Stimulated activated memory B cell treated with anti-CD40 and anti-IgM and Interleukin-4, amounts not matched to agents 10 μg/mL and 1 μg/mL and 100 μg/mL, for 72 hours (primary cell): ENCODE results near the gene USP31.

Source experiments
- ATAC-seq: fragments of 150-1000 bp; cut with Tn5 transposase; 2 replicates; pipeline ENCODE4 v1.10.0; 2021
- H3K27ac Mint-ChIP-seq: one replicate; pipeline ENCODE4 v1.8.0; 2022; ENCODE audit warnings: mild to moderate bottlenecking, mixed read lengths
- H3K27me3 Mint-ChIP-seq: one replicate; pipeline ENCODE4 v1.8.0; 2022; ENCODE audit warnings: mixed read lengths
- H3K36me3 Mint-ChIP-seq: one replicate; pipeline ENCODE4 v1.8.0; 2022; ENCODE audit warnings: mixed read lengths
- H3K4me1 Mint-ChIP-seq: one replicate; pipeline ENCODE4 v1.8.0; 2022; ENCODE audit warnings: mixed read lengths
- H3K4me3 Mint-ChIP-seq: one replicate; pipeline ENCODE4 v1.8.0; 2022; ENCODE audit warnings: mild to moderate bottlenecking, moderate library complexity, mixed read lengths
- H3K9me3 Mint-ChIP-seq: one replicate; pipeline ENCODE4 v1.8.0; 2022; ENCODE audit warnings: mixed read lengths

Gene USP31

DNA sequence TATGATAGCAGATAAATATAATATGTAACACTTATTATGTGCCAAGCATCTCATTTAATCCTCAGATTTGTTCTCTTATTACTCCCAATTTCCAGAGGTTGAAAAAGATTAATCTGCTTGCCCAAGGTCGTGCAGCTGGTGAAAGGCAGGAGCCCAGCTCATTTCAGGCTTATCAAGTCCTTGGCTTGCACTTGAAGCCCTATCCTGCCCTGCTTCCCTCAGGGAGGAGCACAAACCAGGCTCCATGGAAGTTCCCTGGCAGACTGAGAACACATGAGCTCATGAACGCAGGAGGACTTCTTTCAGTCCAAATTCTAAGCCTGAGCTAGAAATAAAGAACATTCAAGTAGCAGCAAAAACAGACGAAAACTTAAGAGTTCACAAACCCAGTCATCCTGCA lies 74.8 kb downstream of the USP31 start:
- Mint-ChIP-seq H3K4me3 (no peak overlapping the region), H3K27me3 (no peaks in the 10 kb centered on the region), H3K4me1 (no peaks in the 10 kb centered on the region), H3K9me3 (no peaks in the 10 kb centered on the region), H3K36me3 (peaks cover 51% of the 10 kb centered on the region), H3K27ac (no peak overlapping the region)
- no peak for ATAC-seq

DNA sequence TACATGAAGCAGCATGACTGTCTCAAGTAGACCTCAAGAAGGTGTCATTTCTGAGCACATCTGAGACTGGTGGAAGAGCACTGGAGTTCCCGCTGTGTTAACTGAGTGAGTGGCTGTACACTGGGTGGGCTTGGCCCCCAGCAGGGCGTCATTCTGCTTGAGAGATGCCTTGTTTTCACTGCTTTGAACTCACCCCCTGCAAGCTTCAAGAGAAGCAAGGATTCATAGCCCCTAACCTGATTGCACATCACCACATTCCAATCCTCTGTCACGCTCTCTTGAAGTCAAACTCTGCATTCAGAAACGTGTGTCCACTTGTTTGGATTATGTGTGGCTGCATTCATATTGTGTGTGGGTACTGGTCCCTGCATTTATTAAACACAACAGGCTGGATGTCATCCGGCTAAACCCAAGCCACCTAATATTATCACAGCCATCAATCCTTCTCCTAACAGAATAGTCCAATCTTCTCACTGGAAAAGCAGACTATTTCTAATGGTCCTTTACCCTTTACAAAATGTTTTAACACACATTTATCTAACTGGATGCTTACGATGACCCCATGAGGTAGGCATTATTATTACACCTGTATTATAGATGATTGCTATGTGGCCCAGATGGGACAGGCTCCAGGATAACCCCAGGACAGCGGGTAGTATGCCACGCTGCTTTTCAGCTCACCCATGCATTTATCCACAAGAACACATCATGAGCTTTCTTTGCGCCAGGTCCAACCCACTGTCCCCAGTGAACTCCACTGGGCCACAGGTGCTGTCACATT lies 76.3 kb downstream of the USP31 start:
- H3K4me3 Mint-ChIP-seq, result no peak overlapping the region
- peaks cover 55% of the 10 kb centered on the region for H3K36me3 Mint-ChIP-seq
- H3K9me3 Mint-ChIP-seq, result no peaks in the 10 kb centered on the region
- H3K27me3 Mint-ChIP-seq, result no peaks in the 10 kb centered on the region
- no peaks in the 10 kb centered on the region for H3K4me1 Mint-ChIP-seq
- H3K27ac Mint-ChIP-seq, result no peak overlapping the region
- ATAC-seq, result no peak

DNA sequence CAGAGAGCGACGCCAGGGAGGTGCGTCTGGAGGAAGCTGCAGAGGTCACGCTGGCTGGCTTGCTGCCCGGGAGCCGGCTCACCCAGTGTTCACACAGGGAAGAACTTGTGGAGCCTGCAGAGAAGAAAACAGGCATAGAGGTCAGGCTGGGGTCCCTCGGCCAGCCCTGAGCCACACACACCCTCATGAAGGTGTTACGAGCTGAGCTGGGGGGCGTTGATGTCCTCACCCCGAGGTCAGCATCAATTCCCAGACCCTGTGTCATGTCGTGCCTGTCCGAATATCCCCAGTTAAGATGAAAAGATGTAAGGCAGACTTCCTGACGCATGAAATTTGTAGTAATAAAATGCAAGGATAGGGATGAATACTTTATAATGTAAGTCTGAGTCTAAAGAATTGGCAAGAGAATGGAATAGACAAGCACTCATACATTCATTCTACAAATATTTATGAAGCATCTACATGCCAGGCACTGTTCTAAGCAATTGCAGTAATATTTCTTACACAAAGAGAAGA lies 77.1 kb downstream of the USP31 start:
- H3K4me3 Mint-ChIP-seq, result no peak overlapping the region
- ATAC-seq, result no peak
- no peaks in the 10 kb centered on the region for H3K9me3 Mint-ChIP-seq
- H3K4me1 Mint-ChIP-seq, result no peaks in the 10 kb centered on the region
- H3K36me3 Mint-ChIP-seq, result peaks cover 63% of the 10 kb centered on the region
- no peak overlapping the region for H3K27ac Mint-ChIP-seq
- no peaks in the 10 kb centered on the region for H3K27me3 Mint-ChIP-seq

GRCh38 chr16:23071196-23072083 lies 77.8 kb downstream of the USP31 start:
- Mint-ChIP-seq H3K9me3 (no peaks in the 10 kb centered on the region), H3K4me3 (no peak overlapping the region), H3K27me3 (no peaks in the 10 kb centered on the region), H3K4me1 (no peaks in the 10 kb centered on the region), H3K36me3 (peaks cover 66% of the 10 kb centered on the region), H3K27ac (no peak overlapping the region)
- no peak for ATAC-seq

DNA sequence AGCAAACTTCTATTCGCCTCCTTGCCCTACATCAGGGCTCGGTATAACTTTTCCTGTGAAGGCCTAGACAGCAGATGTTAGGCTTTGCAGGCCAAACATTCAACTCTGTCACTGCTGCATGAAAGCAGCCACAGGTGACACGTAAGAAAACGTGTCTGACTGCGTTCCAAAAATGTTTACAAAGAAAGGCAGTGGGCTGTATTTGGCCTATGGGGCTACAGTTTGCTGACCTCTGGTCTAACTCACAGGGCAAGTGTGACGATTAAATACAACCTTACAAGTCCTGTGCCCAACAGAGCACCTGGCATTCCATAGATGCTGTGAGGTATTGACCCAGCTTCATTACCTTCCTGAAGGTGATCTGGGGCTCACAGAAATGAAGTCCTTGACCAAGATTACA lies 79.4 kb downstream of the USP31 start:
- Mint-ChIP-seq H3K27ac (no peak overlapping the region), H3K4me3 (no peak overlapping the region), H3K9me3 (no peaks in the 10 kb centered on the region), H3K36me3 (peaks cover 63% of the 10 kb centered on the region), H3K4me1 (no peaks in the 10 kb centered on the region), H3K27me3 (no peaks in the 10 kb centered on the region)
- ATAC-seq, result no peak

DNA sequence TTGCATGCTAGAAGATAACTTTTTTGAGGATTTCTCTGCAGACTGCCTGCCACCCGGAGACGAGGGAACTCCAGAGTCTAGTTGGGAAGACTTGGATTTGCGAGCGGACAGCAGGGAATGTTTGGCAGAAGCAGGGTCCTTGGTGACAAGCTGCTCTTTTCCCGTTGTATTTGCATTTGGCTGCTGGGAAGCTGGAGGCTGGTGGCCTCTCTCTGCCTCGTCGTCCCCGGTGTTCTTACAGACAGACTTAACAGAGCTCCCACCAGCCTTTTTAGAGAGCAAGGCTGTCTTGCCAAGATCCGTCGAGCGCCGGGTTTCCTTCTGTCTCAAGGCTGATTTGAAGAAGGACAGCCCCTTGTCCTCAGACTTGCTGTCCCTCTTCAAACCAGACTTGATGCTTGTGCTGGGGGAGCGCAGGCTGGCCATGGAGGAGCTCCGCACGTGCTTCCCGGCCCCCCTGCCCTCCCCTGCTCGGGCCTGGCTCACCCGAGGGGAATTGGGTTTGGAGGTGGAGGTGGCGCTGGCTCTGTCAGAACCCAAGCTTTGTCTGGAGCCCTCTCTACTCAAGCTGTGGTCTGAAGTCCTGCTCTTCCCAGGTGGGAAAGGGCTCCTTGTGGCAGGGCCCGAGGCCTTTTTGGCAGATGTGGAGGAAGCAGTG lies 81.0 kb downstream of the USP31 start:
- ATAC-seq, result no peak
- H3K4me1 Mint-ChIP-seq, result no peaks in the 10 kb centered on the region

GRCh38 chr16:23066676-23067075 lies 82.6 kb downstream of the USP31 start:
- ATAC-seq, result no peak
- peaks cover 39% of the 10 kb centered on the region for H3K36me3 Mint-ChIP-seq
- H3K4me1 Mint-ChIP-seq, result no peaks in the 10 kb centered on the region
- H3K27me3 Mint-ChIP-seq, result no peaks in the 10 kb centered on the region
- no peak overlapping the region for H3K27ac Mint-ChIP-seq
- no peaks in the 10 kb centered on the region for H3K9me3 Mint-ChIP-seq
- no peak overlapping the region for H3K4me3 Mint-ChIP-seq

More for the DNA sequence above, 81.0 kb downstream of the USP31 start:
- Mint-ChIP-seq H3K27ac (no peak overlapping the region), H3K27me3 (no peaks in the 10 kb centered on the region), H3K9me3 (no peaks in the 10 kb centered on the region), H3K4me3 (no peak overlapping the region), H3K36me3 (peaks cover 53% of the 10 kb centered on the region)

GRCh38 chr16:23064639-23065038 lies 84.6 kb downstream of the USP31 start:
- peaks cover 26% of the 10 kb centered on the region for H3K36me3 Mint-ChIP-seq
- no peak overlapping the region for H3K4me3 Mint-ChIP-seq
- no peak for ATAC-seq

GRCh38 chr16:23062524-23062923 lies 86.7 kb downstream of the USP31 start:
- Mint-ChIP-seq H3K27me3 (peaks cover 14% of the 10 kb centered on the region), H3K9me3 (no peaks in the 10 kb centered on the region), H3K36me3 (peaks cover 6% of the 10 kb centered on the region), H3K4me1 (peaks cover 6% of the 10 kb centered on the region), H3K27ac (no peak overlapping the region), H3K4me3 (no peak overlapping the region)
- ATAC-seq, result no peak

More at GRCh38 chr16:23064639-23065038, 84.6 kb downstream of the USP31 start:
- Mint-ChIP-seq H3K27ac (no peak overlapping the region), H3K27me3 (no peaks in the 10 kb centered on the region), H3K4me1 (peaks cover 6% of the 10 kb centered on the region), H3K9me3 (no peaks in the 10 kb centered on the region)

GRCh38 chr16:23061669-23062068 lies 87.6 kb downstream of the USP31 start:
- Mint-ChIP-seq H3K9me3 (peaks cover 2% of the 10 kb centered on the region), H3K27ac (no peak overlapping the region), H3K27me3 (peaks cover 22% of the 10 kb centered on the region), H3K36me3 (no peaks in the 10 kb centered on the region), H3K4me3 (no peak overlapping the region), H3K4me1 (peaks cover 6% of the 10 kb centered on the region)
- ATAC-seq, result no peak

- Mint-ChIP-seq H3K36me3 (no peaks in the 10 kb centered on the region), H3K27ac (no peak overlapping the region), H3K27me3 (peaks cover 31% of the 10 kb centered on the region), H3K4me1 (peaks cover 6% of the 10 kb centered on the region), H3K4me3 (no peak overlapping the region), H3K9me3 (peaks cover 3% of the 10 kb centered on the region)
- ATAC-seq, result peak; percentile 79
Measured at GRCh38 chr16:23060458-23061320, 88.6 kb downstream of the USP31 start.

DNA sequence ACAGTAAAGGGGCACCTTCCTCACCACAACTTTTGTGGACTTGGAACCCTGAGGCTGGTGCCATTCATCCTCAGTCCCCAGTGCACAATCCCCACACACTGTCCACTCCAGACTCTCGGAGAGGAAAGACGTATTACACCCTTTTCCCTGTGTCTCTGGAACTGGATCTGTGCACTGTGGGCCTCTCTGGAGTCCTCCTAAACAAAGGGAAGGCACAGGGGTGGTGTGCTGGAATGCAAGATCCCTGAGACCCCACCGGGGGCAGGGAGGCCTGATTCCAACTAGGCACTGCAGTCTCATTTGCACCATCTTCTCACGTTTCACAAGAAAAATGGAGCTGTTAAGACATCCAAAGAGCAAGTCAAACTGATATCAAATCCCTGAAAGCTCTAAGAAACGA lies 89.8 kb downstream of the USP31 start:
- Mint-ChIP-seq H3K27me3 (peaks cover 43% of the 10 kb centered on the region), H3K27ac (no peak overlapping the region), H3K4me1 (peaks cover 6% of the 10 kb centered on the region), H3K36me3 (no peaks in the 10 kb centered on the region), H3K4me3 (no peak overlapping the region), H3K9me3 (peaks cover 3% of the 10 kb centered on the region)
- ATAC-seq, result no peak

- Mint-ChIP-seq H3K27me3 (peaks cover 44% of the 10 kb centered on the region), H3K4me1 (peaks cover 6% of the 10 kb centered on the region), H3K4me3 (no peak overlapping the region), H3K27ac (no peak overlapping the region), H3K36me3 (no peaks in the 10 kb centered on the region), H3K9me3 (peaks cover 3% of the 10 kb centered on the region)
- ATAC-seq, result no peak
Measured at GRCh38 chr16:23058576-23058975, 90.7 kb downstream of the USP31 start.

DNA sequence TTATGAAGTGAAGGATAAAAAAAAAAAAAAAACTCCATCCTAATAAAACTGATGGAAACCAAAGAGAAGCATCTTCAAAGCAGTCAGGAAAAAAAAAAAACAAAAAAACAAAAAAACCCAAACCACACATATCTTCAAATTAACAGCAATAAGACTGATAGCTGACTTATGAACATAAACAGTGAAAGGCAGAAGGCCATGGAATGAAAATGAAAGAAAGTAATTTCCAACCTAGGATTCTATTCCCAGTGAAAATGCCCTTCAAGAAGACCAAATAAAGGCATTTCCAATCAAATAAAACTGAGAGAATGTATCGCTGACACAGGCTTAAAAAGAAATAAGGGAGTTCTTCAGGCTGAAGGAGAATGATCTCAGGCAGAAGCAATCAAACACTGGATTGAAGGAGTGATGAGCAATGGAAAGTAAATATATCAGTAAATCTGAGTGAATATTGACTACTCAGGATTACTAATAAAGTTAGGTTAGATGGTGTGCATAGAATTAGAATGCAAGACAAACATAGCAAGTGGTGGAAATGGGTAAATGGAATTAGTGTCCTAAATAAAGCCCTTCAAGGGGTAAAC lies 92.1 kb downstream of the USP31 start:
- H3K9me3 Mint-ChIP-seq, result peaks cover 3% of the 10 kb centered on the region
- H3K4me3 Mint-ChIP-seq, result no peak overlapping the region
- no peak for ATAC-seq
- peaks cover 6% of the 10 kb centered on the region for H3K4me1 Mint-ChIP-seq
- H3K36me3 Mint-ChIP-seq, result no peaks in the 10 kb centered on the region
- H3K27me3 Mint-ChIP-seq, result peaks cover 56% of the 10 kb centered on the region
- H3K27ac Mint-ChIP-seq, result no peak overlapping the region
